ENCODE results near the gene GRK5.

The GRK5 gene

GRCh38 chr10:119495021-119495505 lies 287.7 kb downstream of the GRK5 start:
- Histone ChIP-seq H3K4me3 (ENCODE audit: low read depth in 1 of 2, low read length in 1 of 2) (no peak overlapping the region), H3K4me1 (ENCODE audit: control insufficient read depth in 1 of 2, insufficient read depth in 1 of 2, low read depth in 1 of 2, low read length in 1 of 2) (peaks cover under 1 to 1% of the 10 kb centered on the region in 2 experiments), H3K36me3 (no peaks in the 10 kb centered on the region), H3K9me3 (no peaks in the 10 kb centered on the region), H3K27me3 (no peaks in the 10 kb centered on the region), H3K27ac (no peak overlapping the region)
- TF ChIP-seq CTCF (IDR thresholded peaks at IDR 0.05) = no peak

- H3K36me3 ChIP-seq = no peaks in the 10 kb centered on the region
- TF ChIP-seq CTCF (IDR thresholded peaks at IDR 0.05) = no peak
- no peaks in the 10 kb centered on the region for H3K9me3 ChIP-seq
- H3K27me3 ChIP-seq = no peaks in the 10 kb centered on the region
- no peaks in the 10 kb centered on the region for H3K4me1 ChIP-seq (ENCODE audit: control insufficient read depth in 1 of 2, insufficient read depth in 1 of 2, low read depth in 1 of 2, low read length in 1 of 2)
- H3K4me3 ChIP-seq (ENCODE audit: low read depth in 1 of 2, low read length in 1 of 2) = no peak overlapping the region
- no peak overlapping the region for H3K27ac ChIP-seq
These were observed 288.2 kb downstream of the GRK5 start for GRCh38 chr10:119495545-119495944.

GRCh38 chr10:119496273-119496672 lies 288.9 kb downstream of the GRK5 start:
- no peaks in the 10 kb centered on the region for H3K4me1 ChIP-seq (ENCODE audit: control insufficient read depth in 1 of 2, insufficient read depth in 1 of 2, low read depth in 1 of 2, low read length in 1 of 2)
- no peak overlapping the region for H3K27ac ChIP-seq
- no peaks in the 10 kb centered on the region for H3K36me3 ChIP-seq
- H3K4me3 ChIP-seq (ENCODE audit: low read depth in 1 of 2, low read length in 1 of 2) = no peak overlapping the region
- TF ChIP-seq CTCF (IDR thresholded peaks at IDR 0.05) = no peak
- H3K9me3 ChIP-seq = no peaks in the 10 kb centered on the region
- H3K27me3 ChIP-seq = no peaks in the 10 kb centered on the region

DNA sequence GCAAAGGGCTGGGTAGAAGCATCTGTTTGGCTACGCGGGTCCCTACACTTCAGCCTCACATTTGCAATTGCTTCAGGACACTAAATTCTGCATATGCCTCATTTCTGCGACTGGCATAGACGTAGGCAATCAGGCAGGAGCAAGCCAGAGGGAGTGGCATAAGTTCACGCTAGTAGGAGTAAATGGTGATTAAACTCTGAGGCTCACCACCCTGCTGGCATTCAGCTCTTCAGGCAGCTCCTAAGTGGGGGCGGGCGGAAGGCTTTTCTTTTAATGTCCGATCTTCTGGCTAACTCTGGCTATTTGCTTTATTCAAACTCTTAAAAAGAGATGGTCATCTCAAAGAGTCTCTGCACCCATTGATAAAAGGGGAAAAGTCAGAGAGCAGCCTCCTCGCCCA lies 289.9 kb downstream of the GRK5 start:
- Histone ChIP-seq H3K4me3 (ENCODE audit: low read depth in 1 of 2, low read length in 1 of 2) (no peak overlapping the region), H3K4me1 (ENCODE audit: control insufficient read depth in 1 of 2, insufficient read depth in 1 of 2, low read depth in 1 of 2, low read length in 1 of 2) (no peaks in the 10 kb centered on the region), H3K36me3 (no peaks in the 10 kb centered on the region), H3K9me3 (no peaks in the 10 kb centered on the region), H3K27ac (no peak overlapping the region), H3K27me3 (no peaks in the 10 kb centered on the region)
- no peak for TF ChIP-seq CTCF (IDR thresholded peaks at IDR 0.05)

DNA sequence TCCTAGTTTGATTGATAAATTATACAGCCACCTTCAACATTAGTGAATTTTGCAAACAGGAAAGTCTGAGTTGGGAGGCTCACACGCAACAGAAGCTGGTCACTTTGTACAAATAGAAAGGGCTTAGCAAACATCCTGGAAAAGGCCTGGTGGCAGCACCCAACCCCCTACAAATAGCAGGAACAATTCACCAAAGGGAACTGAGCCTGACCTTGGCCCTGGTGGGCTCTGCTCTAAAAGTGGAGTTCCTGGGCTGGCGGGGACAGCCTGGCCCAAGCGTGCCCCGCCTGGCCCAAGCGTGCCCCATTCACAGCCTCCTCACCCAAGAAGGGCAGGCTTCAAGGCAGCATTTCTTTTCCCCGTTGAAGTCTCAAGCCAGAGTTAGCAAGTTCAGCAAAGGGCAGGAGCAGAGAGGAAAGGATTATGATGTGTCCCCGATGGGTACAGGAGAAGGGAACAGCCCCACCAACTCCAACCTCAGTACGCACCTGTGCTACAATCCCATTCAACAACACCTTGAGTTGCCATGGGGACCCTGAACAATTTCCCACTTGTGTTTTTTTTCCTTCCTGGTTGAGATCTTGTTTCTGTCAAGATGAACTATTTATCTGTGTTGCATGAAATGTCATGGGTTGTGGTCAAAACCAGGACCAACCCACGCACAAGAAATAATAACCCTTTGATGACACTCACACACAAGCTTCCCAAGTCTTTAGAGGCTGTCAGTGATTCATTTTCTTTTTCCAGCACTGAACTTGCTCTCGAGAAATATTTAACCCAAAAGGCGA lies 291.7 kb downstream of the GRK5 start:
- Histone ChIP-seq H3K4me1 (ENCODE audit: control insufficient read depth in 1 of 2, insufficient read depth in 1 of 2, low read depth in 1 of 2, low read length in 1 of 2) (no peaks in the 10 kb centered on the region), H3K27me3 (no peaks in the 10 kb centered on the region), H3K4me3 (ENCODE audit: low read depth in 1 of 2, low read length in 1 of 2) (no peak overlapping the region), H3K27ac (no peak overlapping the region), H3K36me3 (no peaks in the 10 kb centered on the region), H3K9me3 (no peaks in the 10 kb centered on the region)
- no peak for TF ChIP-seq CTCF (IDR thresholded peaks at IDR 0.05)

Data from neutrophil (primary cell).